GM21786 (cell line): ENCODE data around the gene VANGL1.

Experiments
- ATAC-seq: cut with Tn5 transposase; IDR thresholded peaks from one replicate; pipeline ENCODE4 v1.9.1; 2021; ENCODE audit not compliant: unreplicated experiment

VANGL1 gene

DNA sequence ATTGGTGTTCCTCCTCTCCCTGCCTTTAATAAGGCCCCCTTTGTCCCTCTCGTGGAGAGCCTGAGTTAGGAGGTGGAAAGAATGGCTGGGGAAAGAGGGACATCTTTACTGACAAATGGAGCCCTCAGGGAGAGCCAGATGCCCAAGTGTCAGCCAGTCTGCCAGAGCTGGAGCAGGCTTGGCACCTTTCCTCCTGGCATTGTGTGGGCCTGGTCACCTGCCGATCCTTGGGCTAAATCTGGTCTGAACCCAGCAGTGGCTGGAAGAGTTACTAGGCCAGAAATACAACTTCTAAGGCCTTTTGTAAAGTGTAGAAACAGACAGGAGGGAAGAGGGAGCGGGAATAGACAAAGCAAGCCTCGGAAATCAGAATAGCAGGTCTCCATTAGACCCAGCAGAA, 24.9 kb downstream of the VANGL1 start:
- ATAC-seq = no peak

DNA sequence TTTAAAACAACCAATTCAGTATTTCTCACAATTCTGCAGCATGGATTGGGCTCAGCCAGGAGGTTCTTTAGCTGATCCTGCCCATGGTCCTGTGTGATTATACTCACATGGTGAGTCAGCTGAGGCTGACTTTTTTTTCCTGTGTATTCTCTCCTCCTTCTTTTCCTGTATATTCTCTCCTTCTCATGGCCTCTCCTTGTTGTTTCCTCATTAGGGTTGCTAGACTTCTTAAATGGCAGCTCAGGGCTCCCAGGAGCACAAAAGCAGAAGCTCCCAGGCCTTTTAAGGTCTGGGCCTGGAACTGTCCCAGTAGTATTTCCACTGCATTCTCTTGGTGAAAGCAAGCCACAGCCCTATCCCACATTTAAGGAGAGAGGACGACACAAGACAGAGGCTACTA, 26.8 kb downstream of the VANGL1 start:
- ATAC-seq = no peak

DNA sequence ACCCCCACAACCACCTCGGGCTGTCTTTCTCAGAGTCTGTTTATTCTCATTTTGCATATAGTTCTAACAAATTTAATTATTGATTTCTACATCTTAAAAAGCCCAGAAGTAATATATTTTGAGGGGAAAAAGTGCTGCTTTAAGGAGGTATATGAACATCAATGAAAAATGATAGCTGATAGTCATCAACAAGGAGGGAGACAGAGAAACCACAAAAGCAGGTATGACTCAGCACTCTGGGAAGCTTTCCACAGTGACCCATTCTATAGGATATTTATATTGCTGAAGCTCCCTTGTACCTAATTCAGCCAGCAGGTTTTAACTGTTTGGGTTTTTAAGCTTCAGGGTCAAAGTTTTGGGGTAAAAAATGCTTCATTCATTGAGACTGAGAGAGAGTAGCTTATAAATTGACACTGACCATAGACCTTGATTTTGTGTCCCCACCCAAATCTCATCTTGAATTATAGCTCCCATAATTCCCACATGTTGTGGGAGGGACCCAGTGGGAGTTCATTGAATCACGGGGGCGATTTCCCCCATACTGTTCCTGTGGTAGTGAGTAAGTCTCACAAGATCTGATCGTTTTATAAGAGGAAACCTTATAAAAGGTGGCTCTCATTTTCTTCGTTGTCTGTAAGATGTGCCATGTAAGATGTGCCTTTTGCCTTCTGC, 27.4 kb downstream of the VANGL1 start:
- no peak for ATAC-seq

DNA sequence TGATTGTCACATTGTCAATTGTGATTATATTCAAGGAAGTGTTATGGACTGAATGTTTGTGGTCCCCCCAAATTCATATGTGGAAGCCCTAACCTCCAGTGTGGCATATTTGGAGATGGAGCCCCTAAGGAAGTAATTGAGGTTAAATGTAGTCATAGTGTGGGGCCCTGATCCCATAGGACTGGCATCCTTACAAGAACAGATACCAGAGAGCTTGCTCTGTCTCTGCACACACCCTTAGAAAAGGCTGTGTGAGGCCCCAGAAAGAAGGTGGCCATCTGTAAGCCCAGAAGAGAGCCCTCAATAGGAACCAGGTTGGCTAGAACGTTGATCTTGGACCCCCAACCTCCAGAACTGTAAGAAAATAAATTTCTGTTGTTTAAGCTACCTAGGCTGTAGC, 28.1 kb downstream of the VANGL1 start:
- ATAC-seq = no peak

DNA sequence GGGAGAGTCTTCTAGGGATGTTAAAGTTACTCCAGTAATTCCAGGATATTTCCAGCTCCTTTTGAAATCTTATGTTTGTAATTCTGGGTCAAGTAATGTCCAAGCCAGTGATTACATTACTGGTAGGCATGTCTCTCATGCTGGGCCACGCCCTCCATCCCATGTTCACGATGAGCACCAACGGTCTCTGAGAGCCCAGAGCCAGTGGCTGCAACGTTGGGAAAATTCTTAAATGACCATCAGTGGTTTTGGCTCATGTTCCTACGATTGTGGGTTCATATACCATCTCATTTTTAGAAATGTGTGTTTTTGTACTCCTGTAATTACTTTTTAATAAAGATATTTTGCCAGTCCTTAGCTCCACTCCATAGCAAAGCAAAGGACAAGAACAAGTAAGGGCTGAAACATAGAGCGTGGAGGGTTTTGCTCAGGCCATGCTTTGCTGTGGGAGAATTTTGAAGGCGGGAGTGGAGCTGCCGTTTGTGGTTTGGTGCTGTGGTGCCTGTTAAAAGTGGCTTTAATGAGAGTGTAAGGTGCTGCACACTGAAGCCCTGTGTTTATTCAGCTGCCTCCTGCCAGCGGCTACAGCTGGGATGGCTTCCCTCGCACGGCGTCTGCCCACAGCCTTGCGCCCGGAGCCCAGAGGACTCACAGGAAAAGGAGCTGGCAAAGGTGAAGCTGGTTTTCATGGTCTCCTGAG, 28.9 kb downstream of the VANGL1 start:
- ATAC-seq = no peak

DNA sequence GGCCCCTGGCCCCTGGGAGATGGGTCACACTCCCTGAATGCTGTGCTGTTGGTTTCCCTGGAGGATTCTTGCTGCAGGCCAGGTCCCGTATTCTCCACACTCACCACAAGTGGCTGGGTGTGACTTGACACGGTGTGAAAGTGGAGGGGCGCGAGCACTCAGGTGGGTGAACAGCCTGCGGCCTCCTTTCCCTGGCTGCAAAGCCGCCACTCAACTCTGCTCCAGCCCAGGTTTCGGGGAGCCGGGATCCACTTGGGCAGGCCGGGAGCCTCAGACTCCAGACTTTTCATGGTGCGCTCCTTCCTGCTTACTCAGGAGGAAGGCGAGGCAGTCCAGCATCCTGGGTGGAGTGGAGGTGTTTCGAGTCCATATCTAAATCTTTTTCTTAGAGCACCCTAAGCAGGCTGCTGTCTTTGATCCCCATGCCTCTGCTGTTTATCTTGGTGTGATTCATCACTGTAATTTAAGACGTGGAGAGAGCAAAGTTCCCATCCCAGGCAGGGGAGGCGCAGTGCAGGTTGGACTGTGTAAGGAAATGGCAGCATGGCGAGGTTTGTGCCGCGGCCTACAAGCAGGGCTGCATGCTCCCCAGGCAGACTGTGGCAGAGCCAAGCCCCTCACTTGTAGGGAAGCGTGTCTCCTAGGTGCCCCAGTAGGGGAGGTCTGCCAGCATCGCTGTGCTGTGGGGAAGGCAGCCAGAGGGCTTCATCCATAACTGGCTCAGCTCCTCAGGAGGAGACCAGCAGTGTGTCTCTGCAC, 29.6 kb downstream of the VANGL1 start:
- no peak for ATAC-seq

DNA sequence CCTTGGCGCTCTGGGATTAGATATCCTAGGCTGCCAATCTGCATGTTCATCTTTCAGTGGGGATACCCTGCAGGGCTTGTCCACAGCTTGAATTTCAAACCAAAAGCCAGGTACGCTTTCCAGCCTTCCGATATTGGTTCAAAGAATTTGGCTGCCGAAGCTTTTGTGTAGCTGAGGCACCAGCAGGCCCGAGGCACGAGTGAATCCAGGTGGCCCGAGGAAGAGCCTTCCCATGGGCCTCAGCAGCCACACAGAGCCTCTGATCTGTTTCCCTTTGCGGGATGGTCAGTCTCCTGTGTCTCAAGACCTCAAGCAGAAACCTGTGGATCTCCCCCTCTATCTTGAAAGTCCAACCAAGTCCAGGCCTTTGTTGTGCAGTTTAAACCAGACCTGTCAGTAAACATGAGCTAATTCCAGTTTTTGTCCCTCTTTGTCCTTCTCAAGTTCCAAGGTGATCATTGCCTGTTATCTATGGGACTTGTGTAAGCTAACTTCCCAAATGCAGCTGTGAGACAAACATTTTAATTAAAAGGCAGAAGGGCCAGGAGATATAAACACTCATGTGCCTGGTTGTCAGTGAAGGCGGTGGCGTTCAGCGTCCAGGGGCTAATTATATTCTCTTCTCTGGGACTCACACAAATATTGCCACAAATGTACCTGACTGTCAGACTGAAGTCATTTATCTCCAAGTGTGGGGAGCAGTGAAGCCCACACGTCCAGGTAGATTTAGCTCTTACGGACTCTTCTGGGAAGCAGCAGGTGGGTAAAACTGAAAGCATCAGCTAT, 30.6 kb downstream of the VANGL1 start:
- no peak for ATAC-seq

DNA sequence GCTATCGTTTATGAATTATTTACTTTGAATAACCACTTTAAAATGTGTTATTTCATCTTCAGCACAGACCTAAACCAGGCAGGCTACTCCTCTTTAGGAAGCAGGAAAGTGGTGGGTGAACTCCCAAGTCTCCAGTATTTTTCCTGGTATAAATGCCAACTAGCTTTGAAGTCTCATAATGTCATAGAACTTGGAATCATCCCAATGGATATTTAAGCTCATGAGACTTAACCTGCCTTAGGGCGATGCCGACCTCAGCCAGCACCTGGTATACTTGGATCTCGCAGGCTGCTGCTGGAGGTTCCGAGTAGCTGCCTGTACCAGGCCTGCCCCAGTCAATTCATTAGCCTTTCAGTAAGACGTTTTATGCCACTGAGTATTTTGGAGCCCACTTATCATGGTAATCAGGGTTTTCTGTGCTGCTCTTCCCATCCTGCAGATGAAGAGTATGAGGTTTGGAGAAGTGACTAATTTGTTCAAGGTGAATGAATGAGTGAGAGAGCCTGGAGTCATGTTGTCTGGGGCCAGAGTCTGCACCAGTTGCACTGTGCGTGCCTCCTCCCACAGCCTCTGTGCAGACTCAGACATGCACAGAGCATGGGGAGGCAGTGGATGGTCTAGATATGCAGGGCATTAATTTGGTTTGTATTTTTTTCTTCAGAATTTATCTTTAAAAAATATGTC, 34.9 kb downstream of the VANGL1 start:
- peak; percentile 11 for ATAC-seq

DNA sequence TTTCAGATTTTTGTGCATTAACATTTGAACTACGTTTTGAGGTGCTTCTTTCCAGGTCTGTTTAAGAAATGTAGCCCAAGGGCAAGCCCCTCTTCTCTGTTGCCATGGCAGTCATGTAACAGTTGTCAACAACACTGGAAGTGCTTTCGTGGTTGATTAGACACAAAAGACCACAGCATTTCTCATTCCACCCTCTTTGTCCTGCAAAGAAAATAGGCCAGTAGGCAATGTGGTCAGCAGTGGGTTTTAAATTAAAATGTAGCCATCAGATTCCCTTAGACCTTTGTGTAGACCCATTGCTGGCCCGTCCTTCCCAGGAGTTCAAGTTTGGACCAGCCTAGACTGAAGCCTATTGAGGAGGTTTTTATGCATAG, 35.4 kb downstream of the VANGL1 start:
- peak; percentile 47 for ATAC-seq

DNA sequence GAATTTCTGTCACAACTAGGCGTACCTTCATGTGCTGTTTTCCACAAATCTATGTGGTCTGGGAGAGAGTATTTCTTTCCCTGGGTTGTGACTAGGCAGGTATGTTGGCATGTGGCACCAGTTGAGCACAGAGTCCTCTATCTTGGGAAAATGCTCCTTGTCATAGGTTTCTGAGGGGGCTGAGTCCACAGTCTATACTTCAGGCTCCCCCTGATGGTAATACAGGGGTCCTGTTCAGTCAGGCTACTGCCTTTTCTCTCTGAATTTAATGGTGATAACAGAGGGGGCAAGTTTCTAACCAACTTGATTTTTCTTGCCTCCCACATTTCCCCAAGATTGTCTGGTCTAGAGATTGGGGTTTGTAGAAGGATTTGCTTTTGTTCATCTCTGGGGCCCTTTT, 35.8 kb downstream of the VANGL1 start:
- ATAC-seq = no peak

DNA sequence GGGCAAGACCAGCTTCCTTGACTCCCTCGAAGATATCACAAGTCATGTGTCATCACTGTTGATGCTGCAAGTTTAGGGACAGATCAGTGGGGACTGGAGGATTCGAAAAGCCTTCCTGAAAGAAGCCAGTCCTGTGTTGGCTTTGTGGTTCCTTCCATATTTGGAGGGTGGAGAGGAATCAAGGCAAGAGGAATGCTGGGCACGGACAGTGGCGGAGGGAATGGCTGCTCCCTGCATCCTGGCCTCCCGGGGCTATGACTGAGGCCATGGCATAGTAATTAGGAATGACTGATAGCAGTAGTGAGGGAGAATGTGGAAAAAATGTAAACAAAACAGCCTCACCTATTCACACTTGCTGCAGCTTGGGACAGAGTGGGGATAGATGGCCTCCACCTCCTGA, 36.4 kb downstream of the VANGL1 start:
- no peak for ATAC-seq

DNA sequence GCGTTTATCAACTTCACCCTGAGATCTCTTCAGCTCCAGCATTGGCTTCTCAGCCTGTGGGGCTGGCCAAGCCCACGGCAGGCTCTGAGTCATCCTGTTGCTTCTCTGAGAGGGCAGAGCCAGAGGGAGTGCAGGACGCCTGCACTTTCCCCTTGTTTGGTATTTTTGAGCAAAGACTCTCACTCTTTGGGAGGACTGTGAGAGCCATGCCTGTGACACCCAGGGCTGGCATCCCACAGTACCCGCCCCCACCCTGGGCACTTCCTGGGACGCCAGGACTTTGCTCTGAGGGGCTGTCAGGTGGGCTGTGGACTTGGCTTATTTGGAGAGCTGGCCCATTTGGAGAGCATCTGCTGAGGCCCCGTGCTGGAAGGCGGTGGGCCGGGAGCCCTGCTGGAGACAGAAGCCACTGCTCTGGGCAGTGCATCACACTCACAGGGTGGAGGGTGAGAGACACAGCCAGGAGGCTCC, 37.4 kb downstream of the VANGL1 start:
- ATAC-seq = peak; percentile 34

DNA sequence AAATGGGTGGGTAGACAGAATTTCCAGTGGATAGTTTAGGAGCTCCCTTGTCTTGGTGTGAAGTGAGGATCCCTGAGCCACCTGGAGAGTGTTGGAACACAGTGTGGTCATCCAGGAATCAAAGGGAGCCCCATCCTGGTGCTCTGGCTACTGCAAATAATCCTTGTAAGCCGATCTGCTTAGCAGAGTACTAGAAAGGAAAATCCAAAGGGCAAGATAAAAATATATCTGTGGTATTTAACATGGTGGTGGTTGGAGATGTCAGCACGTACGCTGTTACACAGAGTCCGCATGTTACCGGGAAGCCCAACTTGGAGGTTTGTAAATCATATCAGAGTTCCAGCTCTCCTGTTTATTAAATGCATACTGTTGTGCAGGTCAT, 39.0 kb downstream of the VANGL1 start:
- no peak for ATAC-seq

DNA sequence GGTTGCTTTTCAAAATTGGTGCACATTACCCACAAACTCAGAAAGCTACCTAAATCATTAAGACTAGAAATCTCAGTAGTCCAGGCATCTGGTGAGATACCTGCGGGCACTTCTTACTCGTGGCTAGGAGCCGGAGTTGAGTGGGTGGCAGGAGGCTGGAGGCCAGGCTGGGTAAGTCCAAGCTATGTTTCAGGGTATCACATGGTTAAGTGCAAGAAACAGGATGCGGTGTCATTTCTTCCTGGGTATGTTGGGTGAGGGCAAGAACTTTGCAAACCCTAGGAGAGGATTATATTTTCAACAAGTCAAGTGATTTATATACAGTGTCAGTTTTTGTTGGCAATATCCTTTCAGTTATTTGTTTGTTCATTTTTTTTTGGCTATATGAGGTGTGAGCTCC, 41.0 kb downstream of the VANGL1 start:
- ATAC-seq = no peak

DNA sequence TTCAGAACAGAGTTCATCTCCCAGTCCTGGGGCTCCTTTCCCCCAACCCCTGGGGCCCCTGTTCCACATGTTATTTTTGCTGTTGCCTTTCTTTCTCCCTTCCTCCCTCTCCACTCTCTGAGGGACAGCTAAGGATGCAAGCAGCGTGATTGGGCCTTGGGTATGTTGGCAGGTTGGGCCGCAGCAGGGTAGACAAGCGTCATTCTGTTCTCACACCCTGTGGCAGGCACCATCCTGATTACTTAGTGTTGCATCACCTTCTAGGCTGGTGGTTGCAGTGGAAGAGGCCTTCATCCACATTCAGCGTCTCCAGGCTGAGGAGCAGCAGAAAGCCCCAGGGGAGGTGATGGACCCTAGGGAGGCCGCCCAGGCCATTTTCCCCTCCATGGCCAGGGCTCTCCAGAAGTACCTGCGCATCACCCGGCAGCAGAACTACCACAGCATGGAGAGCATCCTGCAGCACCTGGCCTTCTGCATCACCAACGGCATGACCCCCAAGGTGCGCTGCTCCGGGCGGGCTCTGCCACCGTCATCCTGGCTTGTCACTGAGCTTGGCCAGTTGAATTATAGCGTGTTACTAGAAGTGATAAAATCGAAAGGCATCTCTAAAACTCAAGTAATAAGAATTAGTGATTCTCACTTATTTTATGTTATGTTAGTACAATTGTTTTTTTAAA, 43.4 kb downstream of the VANGL1 start:
- no peak for ATAC-seq

DNA sequence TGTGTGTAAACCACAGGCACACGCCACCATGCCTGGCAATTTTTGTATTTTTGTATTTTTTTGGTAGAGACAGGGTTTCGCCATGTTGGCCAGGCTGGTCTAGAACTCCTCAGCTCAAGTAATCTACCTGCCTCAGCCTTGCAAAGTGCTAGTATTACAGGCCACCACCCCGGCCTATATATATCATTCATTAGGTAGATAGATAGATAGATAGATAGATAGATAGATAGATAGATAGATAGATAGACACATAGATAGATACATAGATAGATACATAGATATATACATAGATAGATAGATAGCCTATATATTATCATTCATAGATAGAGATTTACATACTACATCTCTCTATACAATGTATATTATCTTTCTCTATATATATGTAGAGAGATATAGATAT, 46.0 kb downstream of the VANGL1 start:
- no peak for ATAC-seq

DNA sequence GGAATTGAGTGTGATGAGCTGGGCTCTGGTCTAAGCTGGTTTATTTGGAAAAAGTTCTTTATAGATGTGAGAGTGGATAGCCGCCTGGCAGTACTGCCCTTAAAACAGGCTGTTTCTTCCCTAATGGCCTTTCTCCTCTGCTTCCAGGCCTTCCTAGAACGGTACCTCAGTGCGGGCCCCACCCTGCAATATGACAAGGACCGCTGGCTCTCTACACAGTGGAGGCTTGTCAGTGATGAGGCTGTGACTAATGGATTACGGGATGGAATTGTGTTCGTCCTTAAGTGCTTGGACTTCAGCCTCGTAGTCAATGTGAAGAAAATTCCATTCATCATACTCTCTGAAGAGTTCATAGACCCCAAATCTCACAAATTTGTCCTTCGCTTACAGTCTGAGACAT, 49.2 kb downstream of the VANGL1 start:
- ATAC-seq = no peak

DNA sequence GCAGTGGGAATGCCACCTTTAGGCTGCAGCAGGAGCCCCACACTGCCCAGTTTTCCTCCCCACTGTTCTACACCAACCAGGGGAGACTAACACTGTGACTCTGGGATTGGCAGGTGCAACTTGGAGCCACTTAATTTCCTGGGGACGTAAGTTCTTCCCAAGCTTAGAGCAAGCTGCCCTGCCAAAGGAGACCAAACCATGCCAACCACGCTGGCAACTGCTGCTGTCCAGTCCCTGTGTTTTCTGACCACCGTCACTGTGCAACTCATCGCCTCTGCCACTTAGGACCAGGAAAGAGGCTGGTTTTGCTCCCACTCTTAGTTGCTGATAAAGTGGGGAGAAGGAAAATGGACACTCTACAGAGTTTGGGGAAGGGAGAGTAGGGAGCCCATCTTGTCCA, 50.5 kb downstream of the VANGL1 start:
- ATAC-seq = no peak

DNA sequence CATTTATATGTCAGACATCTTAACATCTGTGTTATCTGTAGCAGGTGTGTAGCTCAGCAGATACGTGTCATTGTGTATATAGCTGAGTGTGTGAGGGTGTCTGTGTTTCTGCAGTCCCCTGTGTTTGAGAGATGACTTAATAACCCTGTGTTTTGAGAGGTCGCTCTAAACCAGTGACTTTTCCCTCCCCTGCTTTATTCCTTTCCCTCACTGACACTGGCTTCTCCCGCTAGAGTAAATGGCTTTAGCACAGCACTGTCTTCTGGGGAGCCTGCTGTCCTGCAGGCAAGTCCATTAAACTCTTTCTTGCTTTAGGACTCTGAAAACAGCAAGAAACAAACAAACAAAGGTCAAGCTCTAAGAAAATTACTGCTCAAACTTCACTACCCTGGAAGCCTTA, 53.0 kb downstream of the VANGL1 start:
- no peak for ATAC-seq

DNA sequence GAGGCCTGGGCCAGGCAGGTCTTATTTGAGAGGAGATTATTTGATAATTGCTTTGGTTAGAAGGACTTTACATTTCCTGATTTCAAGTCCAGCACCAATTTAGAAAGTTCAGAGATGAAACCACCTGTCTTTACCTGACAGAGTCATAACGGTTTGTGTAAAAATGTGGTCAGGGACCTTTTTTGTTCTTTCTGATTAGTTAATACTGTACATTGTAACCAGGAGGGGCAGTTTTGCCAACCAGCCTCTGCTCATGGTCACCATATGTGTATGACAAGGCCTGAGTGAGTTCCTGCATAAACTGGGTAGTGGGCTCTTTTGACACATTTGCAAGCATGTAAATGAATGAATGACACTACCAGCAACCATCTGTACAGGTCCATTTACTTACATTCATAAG, 55.8 kb downstream of the VANGL1 start:
- no peak for ATAC-seq
